ENCODE data around the gene ERG.

ERG gene

DNA sequence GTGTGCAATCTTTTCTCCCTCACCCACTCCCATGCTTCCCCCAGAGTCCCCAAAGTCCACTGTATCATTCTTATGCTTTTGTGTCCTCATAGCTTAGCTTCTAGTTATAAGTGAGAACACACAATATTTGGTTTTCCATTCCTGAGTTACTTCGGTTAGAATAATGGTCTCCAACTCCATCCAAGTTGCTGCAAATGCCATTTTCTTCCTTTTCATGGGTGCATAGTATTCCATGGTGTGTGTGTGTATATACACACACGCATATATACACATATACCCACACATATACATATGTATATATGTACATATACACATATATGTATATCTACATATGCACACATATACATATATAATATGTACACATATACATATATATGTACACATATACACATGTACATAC is 69.3 kb downstream of the ERG start:
- no peak for DNase-seq

DNA sequence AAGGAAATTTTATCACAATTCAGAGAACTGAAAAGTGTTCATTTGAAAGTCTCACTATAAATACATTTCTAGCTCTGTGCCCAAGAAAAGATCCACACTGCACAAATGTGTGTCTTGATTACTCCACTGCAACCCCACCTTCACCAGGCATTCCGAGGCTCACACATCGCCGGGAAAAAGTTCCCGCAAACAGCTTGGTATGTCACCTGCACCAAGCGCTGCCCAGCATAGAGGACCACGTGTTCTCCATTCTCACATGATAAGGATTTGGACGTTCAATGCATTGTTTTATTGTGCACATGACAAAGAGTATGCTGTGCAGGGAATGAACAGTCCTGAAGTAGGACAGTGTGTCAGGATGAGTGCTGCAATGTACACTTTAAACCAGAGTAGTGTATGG is 70.1 kb downstream of the ERG start:
- no peak for DNase-seq

DNA sequence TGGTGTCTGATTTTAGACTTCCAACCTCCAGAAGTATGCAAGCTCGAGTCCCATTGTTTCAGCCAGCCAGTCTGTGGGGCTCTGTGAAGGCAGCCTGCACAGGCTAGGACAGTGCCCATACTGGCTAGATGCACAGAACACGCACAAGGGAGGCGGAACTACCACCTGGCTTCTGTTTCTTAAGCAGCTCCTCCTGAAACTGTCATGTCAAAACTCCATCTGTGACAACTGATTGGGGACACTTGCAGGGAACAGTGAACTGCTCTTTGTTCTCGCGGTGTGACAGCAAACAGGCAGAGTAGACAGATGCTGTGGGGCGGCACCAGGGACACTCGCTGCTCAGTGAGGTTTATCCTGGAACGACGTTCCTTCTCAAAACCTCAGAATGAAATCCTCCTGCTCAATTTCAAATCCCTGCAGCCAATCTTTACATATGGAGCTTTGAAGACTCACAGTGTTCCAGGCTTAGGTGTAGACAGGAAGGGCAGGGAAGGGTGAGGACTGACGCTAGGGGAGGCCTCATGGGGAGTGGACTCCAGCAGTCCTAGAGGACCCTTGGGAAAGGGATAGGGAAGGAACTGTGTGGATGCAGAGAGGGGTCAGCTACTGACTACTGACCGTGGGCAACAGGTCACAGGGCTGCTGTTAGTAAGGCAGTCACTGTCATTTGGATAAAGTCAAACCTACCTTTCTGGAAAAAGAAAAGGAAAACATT is 73.8 kb downstream of the ERG start:
- no peak for DNase-seq

DNA sequence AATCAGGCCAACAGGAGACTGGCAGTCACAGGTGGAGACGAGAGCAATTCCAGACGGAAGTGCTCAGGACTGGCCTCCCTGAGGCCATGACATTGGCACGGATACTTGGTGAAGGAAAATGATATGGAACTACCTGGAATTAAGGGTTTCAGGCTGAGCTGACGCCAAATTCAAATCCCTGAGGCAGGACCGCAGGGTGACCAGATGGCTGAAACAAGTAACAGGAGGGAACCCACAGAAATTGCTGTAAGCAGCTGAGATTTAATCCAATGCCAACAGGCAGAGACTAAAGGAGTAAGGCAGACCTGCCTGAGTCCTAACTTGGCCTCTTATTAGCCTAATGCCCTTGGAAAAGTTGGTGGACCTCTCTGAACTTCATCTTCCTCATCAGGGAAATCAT is 76.2 kb downstream of the ERG start:
- no peak for DNase-seq

DNA sequence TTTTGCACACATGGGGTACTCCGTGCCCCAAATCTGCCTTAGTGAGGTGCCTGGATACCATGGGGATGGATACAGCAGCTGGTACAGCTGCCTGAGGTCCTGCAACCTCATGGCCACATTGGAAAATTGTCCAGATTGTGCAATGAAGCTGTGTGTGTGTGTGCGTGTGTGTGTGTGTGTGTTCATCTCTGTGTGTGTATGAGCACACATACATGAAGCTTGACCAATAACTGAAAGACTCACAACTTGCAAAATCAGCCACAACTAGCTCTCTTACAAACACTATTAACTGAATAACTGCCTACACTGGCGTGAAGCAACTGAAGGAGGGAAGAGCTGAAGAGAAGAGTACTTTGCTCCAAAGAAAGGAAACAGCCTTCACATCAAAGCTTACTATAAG is 78.1 kb downstream of the ERG start:
- no peak for DNase-seq

DNA sequence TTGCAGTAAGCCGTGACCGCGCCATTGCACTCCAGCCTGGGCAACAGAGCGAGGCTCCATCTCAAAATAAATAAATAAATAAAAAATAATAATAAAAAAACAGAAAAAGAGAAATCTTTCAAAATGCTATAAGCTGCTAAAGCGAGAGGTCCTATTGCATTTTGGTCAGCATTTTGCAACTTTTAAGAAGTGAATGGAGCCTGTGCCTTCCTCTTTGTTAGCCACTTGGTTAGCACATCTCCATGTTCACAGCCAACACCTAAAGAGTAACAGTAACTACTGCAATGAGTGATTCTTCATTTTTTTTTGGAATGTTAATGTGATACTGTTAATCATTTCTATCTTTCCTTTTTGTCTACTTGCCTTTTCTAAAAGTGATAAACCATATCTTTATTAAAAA is 80.6 kb downstream of the ERG start:
- no peak for DNase-seq

DNA sequence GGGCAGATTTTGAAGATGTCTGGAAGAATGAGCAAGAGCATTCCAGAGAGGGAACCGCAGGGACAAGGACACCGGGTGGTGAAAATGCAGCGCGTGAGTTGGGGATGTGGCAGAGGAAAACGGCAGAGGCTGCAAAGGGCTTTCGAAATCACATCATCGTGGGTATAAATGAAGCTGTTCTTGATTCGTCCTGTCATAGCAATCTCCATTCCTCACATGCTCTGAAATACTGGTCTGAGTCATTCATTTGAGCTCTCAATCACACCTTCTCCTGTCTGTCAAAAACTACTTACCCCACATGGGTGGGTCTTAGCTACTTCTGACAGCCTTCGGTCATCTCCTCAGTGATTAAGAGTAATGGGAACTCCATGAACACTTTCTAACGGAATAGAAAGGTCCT is 81.5 kb downstream of the ERG start:
- no peak for DNase-seq

DNA sequence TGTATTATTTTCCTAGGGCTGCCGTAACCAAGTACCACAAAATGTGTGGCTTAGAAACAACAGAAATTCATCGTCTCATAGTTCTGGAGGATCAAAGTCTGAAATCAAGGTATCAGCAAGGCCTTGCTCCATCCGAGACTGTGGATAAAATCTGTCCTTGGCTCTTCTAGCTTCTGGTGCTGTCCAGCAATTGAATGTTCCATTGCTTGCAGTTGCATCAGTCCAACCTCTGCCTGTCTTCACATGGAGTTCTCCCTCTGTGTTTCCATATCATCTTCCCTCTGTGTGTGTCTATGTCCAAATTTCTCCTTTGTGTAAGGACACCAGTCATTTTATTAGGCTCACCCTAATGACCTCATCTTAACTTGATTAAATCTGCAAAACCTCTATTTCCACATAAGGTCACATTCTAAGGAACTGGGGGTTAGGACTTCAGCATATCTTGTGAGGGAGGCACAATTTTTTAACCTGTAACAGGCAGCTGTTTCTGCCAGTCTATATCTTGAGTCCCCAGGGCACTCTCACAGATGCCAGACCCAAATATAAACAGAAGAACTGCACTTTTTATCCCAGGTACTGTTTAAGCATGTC is 84.2 kb downstream of the ERG start:
- DNase-seq = no peak

DNA sequence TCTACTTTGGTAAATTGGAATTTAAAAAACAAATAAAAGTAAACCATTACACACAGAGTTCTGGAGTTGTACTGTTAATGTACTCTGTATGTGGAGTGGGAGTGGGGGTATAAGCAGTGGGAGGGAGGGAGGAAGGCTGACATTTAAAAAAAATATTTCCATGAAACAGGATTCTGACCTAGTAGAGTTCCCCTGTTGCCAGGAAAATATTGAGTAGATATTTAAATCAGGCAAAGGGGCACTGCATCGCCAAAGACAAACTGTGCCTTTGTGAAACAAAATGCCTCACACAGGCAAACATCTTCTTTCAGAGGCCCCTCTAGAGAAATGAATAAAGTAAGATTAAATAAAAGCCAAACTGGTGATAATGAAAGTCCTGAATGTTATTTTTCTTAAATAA is 87.8 kb downstream of the ERG start:
- no peak for DNase-seq

DNA sequence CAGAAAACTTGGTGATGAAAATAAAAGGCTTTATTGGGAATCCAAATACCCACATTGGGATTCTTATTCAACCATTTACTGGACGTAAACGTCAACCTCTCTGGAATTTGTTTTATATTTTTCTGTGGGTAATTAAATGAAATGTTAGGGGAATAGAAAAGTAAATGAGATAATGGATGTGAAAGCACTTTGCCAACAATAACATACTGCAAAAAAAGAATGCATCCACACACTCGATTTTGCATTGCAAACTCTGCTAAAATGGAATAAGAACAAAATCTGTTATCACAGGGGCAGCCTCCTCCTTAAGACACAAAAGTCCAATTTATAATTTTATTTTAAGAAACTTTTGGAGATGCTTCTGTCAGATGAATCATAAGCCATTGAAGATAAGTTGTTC is 88.4 kb downstream of the ERG start:
- DNase-seq = no peak

DNA sequence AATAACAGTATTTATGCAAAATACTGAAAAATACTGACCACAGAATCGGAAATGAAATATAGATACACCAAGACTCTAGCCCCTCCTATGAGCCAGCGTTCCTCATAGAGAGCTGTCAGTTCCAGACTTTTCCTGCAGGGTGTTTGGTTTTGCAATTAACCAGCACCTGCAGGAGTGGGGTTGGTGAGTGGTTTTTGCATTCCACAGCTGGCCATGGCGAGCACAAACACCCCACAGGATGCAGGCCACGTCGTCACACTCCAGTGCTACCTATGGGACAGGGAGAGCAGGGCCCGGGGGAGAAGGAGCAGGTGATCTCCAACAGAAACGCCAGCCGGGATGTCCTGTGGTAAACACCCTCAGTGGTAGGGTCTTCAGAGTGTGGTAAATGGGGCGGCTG is 94.1 kb downstream of the ERG start:
- DNase-seq = no peak

DNA sequence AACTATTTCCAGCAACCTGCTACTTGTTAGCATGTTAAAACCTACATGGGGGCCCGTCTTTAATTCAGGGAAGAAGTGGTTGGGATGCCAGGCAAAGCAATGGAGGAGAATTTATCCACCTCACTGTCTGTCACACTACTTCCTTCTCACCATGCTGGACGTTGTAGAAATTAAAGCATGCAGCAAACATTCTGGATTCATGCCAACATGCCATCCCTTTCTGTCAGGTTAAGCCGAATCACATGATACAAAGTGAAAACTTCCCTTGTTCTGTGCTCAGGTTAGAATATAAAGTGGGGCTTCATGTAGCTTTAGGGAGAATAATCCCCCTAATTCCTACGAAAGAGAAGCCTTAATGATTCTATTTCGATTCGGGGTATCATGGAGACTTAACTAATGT is 95.5 kb downstream of the ERG start:
- no peak for DNase-seq

DNA sequence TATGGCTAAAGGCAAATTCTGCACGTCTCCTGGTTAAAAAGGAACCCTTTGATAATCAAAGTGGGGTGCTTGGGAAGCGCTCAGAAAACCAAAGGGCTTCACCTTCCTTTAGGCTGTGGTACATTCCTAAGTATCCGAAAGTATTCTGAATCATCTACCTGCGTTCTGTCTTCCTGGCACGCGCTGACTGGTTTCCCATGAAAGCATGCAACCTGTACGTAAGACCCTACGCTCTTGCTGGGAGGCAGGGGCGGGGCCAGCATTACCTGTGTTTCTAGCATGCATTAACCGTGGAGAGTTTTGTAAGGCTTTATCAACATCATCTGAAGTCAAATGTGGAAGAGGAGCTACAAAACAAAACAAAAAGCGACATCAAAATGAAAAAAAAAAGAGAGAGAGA is 96.0 kb downstream of the ERG start:
- DNase-seq = no peak

DNA sequence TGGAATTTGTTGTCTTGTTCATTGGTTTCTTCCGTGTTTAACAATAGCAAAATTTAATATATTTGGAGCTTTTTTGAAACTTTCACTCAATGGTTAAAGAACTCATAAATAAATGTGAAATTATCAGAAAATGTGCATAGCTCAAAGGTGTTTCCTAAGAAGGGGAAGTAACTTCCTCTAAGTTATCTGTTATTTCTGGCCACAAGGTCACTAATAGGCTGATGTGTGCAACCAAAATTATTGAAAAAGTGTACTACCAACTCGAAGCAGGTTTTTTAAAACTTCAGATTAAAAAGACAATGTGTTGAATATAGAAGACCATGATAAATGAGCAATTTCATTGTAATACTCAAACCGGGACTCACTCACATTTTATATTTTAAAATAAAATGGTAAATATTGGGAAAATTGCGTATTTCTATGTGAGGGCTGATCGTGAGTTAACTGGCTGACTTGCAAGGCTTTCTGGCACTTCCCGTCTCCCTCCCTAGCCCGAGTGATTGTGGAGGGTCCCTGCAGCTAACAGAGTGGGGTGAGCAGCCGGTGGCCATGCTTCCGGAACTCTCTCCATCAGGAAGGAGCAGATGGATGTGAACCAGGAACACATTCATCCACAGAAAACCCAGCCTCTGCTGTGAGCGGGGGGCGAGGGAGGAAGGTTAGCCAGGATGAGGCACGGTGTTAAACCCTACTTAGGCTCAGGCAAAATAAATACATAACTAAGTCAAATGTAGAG is 96.9 kb downstream of the ERG start:
- no peak for DNase-seq

DNA sequence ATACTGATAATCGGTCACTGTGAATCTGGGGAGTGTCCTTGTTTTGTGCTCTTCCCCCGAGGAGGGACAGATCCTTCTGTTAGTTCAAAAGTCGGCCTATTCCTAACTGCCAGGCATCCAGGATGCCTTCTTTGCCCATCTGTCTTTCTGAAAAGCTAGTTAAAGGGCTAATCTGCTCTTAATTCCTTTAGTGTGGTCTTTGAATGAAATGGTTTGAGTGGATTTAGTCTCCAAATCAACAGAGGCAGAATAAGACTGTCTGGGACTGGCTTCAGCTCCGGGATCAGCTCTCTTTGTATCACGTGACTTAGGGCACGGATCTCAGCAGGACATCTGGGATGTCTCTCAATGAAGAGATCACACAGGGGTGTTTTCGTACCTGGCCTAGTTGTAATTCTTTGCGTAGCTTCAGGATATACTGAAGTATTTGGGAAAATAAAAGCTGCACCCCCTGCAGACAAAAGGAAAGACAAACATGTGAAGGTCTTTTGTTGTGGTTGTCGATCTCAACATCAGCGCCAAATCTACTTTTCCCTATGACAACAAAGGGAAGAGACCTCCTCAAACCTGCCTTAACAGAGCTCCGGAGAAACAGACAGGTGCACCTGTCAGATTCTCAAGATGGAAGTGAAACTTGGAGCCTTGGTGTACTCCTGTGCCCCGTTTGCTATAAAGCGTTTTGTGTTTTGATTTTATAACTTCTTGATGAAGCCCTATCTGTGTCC is 97.9 kb downstream of the ERG start:
- DNase-seq = no peak

DNA sequence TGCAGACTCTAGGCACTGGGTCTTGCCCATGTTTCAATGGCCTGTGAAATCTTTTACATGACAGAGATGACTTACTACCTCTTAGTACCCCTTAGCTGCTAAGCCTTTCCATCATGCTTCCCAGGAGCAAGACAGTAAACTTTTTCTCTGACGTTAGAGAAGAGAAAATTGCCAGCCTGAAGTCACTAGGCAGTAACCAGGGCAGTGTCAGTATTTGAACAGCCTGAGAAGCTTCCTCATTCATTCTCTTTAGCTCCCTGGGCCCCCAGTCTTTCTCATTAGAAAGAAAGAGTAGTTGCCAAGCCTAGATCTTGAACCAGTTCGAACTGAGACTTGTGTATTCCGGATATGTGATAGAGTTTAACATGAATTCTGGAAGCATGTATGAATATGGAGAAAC is 99.2 kb downstream of the ERG start:
- DNase-seq = no peak

DNA sequence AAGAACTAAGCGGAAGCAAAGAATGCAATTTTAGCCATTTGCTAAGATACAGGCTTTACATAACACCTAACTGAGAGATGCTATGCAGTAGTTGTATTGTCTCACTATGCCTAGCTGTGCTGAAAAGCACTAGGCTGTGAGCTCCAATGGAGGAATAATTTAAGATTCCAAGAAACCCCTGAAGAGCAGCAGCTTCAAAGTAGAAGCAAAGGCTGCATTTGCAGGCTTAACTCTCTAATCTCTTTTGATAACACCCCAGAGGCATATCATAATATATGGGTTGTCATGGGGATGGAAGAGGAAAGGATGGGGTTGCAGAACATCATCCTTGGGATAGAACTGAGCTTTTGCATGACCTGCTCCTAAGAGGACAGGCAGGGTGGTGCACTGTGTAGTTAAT is 102.0 kb downstream of the ERG start:
- no peak for DNase-seq

DNA sequence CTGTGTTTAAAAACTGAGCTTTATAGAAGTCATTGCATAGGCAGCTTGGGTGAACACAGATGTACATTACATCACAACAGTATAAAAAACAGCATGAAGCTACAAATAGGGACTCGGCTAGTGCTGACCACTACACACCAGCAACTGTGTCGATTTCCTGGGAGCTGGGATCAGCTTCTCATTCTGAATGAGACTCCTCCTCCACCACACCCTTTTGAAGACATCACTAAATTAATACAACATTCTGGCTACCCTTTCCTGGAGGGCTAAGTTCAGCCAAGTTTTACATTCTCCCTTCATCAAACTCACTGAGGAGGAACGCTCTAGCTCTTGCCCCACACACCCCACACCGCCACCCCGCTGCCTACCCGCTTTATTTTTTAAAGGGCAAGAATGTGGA is 102.7 kb downstream of the ERG start:
- DNase-seq = no peak

DNA sequence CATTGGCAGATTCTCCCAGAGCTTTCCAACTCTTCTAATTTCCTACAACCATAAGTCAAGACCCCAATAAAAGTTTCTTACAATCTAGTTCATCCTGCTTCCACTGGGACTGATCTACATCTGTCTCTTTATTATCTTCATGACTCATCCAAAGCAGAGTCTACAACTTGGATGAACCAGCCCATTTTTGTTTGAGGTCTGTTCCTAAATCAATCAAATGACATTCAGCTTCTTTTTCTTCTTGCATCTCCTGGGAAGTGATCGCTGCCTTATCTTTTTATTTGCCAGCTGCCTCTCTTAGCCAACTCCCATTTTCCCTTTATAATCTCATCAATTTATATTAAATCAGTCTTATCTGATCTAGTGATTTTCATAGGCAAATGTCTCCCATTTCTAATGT is 105.6 kb downstream of the ERG start:
- DNase-seq = no peak

DNA sequence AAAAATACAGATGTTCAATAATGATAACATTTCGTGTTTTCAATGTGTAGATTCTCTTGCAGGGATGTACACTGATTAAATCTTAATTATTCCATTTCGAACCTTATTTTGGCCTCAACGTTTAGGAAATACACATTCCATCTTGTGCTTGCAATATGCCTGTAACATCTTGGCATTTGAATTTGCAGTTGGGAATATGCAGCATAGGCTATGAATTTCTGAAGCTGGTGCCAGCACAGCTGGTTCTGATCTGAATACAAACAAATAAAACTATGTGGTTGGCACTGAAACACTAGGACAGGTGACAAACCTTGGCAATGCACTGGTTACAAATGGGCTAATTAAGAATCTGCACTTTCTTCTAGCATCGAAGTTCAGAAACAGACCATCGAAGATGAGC is 108.4 kb downstream of the ERG start:
- no peak for DNase-seq

DNA sequence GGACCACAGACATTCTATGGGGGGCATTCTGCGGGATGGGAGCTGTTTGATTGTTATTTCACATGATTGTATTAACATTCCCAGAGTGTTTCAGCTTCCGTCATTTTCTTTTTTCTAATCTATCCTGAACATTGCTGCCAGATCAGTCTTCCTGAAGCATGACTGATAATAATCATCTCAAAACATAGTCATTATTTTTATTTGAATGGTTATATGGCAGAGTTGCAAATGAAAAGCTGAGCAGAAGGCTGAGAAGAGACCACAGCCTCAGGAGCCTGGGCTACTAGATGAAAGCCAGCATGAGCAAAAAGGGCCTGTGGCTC is 109.0 kb downstream of the ERG start:
- DNase-seq = no peak

DNA sequence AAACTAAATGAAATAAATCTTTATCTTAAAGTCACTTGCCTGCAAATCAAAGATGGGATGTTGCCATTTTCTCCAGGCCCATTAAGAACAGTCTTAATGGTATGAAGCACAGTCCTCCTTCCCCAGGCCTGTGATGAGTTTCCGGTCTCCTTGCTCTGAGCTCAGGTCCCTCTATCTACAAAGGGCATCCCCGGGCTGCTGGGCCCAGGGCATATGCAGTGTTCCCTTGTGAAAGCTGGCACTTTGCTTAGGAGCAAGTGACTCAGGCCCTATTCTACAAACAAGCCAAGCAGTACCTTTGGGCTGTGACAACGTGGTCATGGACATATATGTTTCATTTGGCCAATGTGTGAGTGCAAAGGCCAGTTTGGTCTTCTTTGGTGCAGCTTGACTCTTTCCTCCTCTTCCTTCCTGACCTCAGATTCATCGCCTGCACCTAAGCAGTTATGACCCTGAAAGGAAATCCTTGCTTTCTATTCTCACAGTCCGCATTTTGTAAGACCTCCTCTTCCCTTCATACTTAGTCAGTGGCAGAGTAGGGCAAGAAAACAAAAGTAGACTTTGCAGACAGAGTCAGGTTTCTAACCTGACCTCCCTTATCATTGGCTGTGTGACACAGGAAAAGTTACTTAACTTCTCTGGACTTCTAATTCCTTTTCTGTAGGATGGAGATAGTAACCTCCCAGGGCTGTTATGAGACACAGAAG is 109.5 kb downstream of the ERG start:
- no peak for DNase-seq

DNA sequence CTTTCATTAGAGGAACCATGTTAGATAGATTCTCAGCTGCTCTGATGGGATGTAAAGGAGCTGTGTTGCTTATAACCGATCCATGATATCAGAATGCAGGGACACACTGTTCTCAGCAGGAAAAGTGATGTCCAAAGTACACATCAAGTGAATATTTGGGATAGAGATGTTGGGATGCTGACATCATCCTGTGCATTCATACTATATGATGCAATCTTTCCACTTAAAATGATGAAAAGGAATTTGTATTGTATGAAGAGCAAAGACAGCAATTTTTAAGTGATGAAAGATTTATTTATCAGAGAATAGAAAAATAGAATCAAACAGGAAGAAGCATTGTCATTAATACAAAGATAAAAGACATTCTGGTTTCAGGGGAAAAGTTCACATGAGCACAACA is 110.1 kb downstream of the ERG start:
- DNase-seq = no peak

DNA sequence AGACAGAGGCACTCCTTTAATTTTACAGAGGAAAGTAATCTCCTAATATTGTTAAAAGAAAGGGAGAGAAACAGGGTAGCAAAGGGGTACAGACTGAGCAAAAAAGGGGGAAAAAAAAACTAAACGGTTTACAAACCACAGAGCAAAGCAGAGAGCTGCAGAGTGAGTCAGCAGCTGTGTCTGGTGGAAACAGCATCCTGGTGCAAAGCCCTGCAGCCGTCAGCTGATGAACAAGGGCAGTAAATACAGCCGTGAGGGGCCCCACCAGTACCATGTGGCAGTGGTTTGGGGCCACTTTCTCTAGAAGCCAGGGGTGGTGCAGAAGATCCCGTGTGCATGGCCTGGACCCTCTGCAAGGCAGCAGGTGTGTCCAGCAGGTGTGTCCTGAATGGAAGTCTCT is 111.3 kb downstream of the ERG start:
- DNase-seq = no peak
